ENCODE measurements around the gene PRKCA.

The PRKCA gene

GRCh38 chr17:66400698-66401097, 98.3 kb downstream of the PRKCA start:
- H3K4me3 ChIP-seq (ENCODE audit: low read depth, low read length): no peak overlapping the region
- H3K36me3 ChIP-seq: no peaks in the 10 kb centered on the region
- DNase-seq: no peak

GRCh38 chr17:66401364-66401763, 99.0 kb downstream of the PRKCA start:
- peaks cover 20% of the 10 kb centered on the region for H3K4me1 ChIP-seq
- no peaks in the 10 kb centered on the region for H3K27me3 ChIP-seq
- H3K9me3 ChIP-seq: no peaks in the 10 kb centered on the region
- no peaks in the 10 kb centered on the region for H3K36me3 ChIP-seq
- DNase-seq: no peak
- H3K4me3 ChIP-seq (ENCODE audit: low read depth, low read length): no peak overlapping the region
- no peak for TF ChIP-seq CTCF (IDR thresholded peaks at IDR 0.05; ENCODE audit: low read depth, low read length)

More at GRCh38 chr17:66400698-66401097, 98.3 kb downstream of the PRKCA start:
- no peak for TF ChIP-seq CTCF (IDR thresholded peaks at IDR 0.05; ENCODE audit: low read depth, low read length)
- H3K9me3 ChIP-seq: no peaks in the 10 kb centered on the region
- H3K27me3 ChIP-seq: no peaks in the 10 kb centered on the region
- peaks cover 16% of the 10 kb centered on the region for H3K4me1 ChIP-seq

- DNase-seq: no peak
- H3K36me3 ChIP-seq: no peaks in the 10 kb centered on the region
- H3K4me3 ChIP-seq (ENCODE audit: low read depth, low read length): no peak overlapping the region
- H3K9me3 ChIP-seq: no peaks in the 10 kb centered on the region
- no peaks in the 10 kb centered on the region for H3K27me3 ChIP-seq
- no peak for TF ChIP-seq CTCF (IDR thresholded peaks at IDR 0.05; ENCODE audit: low read depth, low read length)
- H3K4me1 ChIP-seq: peaks cover 9% of the 10 kb centered on the region; the same call in 1 of the 2 replicates
These were observed 101.6 kb downstream of the PRKCA start for GRCh38 chr17:66403846-66404556.

GRCh38 chr17:66405836-66406677, 103.6 kb downstream of the PRKCA start:
- peaks cover 9% of the 10 kb centered on the region; the same call in 1 of the 2 replicates for H3K4me1 ChIP-seq
- peak overlapping the region; percentile 26 for H3K4me3 ChIP-seq (ENCODE audit: low read depth, low read length)
- DNase-seq: peak; percentile 50
- no peak for TF ChIP-seq CTCF (IDR thresholded peaks at IDR 0.05; ENCODE audit: low read depth, low read length)
- H3K27me3 ChIP-seq: no peaks in the 10 kb centered on the region
- H3K9me3 ChIP-seq: no peaks in the 10 kb centered on the region
- H3K36me3 ChIP-seq: no peaks in the 10 kb centered on the region

- peak overlapping the region; percentile 26 for H3K4me3 ChIP-seq (ENCODE audit: low read depth, low read length)
- DNase-seq: no peak
- no peaks in the 10 kb centered on the region for H3K36me3 ChIP-seq
- TF ChIP-seq CTCF (IDR thresholded peaks at IDR 0.05; ENCODE audit: low read depth, low read length): no peak
- H3K27me3 ChIP-seq: no peaks in the 10 kb centered on the region
- peaks cover 9% of the 10 kb centered on the region; the same call in 1 of the 2 replicates for H3K4me1 ChIP-seq
- H3K9me3 ChIP-seq: no peaks in the 10 kb centered on the region
These were observed 104.6 kb downstream of the PRKCA start for GRCh38 chr17:66406701-66407644.
